Stimulated activated CD4-positive, alpha-beta T cell treated with anti-CD3 and anti-CD28 coated beads, Interleukin-2, amount 100 ng/mL, for 4 hours (primary cell): ENCODE results near the gene RPUSD1.
"Not testable (repeated sequence)": the region's sequence is repeated elsewhere in the genome, so short reads cannot be mapped to it uniquely, and the experiment has no call there.

ENCODE experiments used
- DNase-seq: peaks from one replicate; pipeline ENCODE4 v3.0.0-alpha.2; 2020; ENCODE audit warnings: low read depth

RPUSD1 gene

DNA sequence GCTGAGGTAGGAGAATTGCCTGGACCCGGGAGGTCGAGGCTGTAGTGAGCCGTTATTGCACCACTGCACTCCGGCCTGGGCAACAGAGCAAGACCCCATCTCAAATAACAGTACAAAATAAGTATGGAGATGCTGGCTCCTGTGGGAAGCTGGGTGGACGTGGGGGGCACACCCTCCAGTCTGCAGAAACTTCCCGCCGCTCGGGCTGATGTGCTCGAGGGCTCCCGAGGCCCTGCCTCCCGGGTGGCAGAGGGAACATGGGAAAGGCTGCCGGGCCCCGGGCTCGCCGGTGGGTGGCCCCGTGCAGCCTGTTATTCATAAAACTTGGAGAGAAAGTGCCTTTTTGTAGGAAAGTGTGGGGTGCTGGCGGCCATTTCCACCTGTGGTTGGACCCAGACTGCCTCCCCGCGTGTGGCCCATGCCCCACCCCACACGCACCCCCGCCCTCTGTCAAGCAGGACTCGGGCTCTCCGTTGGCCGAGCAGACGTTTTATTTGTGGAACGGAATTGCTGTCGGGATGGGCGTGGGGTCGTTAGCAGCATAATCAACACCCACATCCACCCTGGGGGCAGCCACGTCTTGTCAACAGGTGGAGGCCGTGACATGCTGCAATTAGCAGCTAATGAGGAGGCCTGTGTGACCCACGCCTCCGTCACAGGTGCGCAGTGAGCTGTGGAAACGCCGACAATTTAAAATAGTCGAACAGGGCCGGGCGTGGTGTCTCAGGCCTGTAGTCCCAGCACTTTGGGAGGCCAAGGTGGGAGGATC, 40.0 kb downstream of the RPUSD1 start:
- no peak for DNase-seq

DNA sequence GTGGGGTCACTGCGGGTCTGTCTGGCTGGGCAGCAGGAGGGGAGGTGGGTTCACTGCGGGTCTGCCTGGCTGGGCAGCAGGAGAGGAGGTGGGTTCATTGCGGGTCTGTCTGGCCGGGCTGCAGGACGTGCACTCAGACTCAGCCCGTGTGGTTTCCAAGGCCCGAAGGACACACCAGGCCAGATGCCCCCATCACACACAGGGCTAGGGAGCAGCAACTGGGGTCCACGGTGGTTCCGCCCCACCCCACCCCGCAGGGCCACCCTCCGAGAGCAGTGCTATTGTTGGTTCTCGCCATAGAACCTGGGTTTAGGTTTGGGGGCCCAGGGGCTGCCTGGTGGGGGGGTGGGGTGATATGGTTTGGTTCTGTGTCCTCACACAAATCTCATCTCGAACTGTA, 41.5 kb downstream of the RPUSD1 start:
- no peak for DNase-seq

DNA sequence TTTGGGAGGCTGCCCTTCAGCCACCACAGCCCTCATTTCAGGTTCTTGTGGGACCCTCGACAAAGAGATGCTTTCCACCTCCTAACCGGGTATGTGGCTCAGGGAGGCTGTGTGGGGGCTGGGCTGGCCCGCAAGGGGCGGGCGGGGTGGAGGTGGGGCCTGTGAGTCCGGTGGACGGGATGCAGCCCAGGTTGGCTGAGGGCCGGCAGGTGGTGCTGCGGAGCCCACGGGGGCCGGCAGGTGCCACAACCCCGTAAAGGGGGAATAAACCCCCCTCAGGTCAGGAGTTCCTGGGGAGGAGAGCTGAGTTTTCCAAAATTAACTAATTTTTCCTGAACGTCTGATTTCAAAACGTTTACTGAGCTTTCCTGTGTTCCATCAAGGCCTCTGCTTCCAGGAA, 42.4 kb downstream of the RPUSD1 start:
- no peak for DNase-seq

DNA sequence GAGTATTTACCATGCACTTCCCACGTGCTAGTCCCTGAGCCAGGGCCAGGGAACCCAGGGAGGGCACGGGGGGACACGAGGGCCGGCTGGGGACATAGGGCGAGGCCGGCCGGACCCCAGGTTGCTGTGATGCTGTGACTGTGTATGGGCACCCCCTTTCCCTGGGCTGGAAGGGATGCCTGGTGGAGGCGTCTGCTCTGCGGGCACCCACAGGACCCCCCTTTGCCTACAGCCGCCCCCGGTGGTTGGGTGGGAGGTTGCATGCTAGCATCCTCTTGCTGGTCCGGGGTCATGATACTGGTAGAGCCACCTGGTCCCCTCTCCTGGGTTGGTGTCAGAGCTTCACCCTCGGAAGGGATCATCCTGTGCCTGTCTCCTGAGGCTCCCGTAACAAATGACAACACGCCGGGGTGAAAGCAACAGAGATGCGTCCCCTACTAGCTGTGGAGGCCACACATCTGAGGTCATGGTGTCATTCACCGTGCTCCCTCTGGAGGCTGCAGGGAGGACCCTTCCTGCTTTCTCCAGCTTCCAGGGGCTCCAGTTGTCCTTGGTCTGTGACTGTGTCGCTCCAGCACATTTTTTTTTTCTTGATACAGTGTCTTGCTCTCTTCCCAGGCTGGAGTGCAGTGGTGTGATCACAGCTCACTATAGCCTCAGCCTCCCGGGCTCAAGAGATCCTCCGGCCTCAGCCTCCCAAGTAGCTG, 44.2 kb downstream of the RPUSD1 start:
- no peak for DNase-seq

GRCh38 chr16:742894-743293, 45.3 kb downstream of the RPUSD1 start:
- DNase-seq: not testable (repeated sequence)

DNA sequence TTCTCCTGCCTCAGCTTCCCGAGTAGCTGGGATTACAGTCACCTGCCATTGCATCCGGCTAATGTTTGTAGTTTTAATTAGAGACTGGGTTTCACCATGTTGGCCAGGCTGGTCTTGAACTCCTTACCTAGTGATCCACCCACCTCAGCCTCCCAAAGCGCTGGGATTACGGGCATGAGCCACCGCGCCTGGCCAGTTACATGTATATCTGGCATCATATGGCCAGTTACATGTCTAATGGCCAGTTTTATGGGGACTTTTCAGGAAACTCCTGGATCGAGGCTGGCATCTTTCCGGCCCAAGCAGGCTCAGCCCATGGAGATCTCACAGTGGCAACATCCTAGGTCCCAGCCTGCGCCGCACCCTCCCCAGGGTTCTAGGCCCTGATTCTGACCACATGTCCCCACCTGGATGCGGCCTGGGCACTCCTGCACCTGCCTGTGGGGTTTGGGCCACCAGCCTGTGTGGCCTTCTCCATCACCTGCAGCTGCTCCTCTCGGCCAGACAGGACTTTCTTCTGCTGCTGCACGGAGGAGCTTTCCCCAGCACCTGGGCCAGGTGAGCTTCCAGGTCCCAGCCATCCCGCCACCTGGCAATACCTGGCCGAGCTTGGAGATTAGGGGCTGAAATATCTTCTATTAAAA, 46.1 kb downstream of the RPUSD1 start:
- DNase-seq: no peak

DNA sequence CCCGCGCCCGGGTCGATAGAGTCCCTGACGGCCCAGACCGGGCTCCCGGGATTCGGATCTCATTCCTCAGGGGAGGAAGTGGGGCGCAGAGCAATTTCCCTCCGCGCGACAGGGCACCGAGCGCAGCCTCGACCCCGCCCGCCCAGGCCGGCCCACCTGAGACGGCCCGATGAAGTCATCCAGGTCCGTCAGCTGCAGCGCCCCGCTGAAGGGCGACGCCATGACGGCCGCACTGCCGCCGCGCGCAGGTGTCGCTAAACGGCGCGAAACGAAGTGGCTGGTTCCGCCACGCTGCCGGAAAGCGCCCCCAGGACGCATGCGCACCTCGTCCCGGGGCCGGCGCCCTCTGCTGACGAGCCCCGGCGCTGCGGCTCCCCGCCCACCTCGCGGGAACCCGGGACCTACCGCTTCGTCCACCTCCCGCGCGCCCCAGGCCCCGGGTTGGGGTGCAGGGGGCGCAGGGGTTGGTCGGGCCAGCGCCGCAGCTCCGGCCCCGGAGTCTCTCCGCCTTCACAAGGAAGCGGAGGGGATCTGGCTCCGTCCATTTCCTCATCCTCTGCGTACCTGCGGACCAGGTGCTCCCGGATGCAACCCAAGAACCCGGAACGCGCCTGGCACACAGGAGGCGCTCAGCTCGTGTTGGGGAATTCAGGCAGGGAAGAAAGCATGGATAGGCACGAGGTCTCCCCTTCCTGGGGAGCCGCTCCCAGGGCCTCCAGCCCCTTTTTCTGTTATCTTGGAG, 47.2 kb downstream of the RPUSD1 start, which contains the start of gene CIAO3:
TSS of gene CIAO3 (minus strand) at position 234 of the 742 bp plus-strand sequence. CDS start at position 222, 12 bp downstream.
- DNase-seq: peak; percentile 86

- DNase-seq: no peak
Observed at GRCh38 chr16:740459-740763, 47.8 kb downstream of the RPUSD1 start.

DNA sequence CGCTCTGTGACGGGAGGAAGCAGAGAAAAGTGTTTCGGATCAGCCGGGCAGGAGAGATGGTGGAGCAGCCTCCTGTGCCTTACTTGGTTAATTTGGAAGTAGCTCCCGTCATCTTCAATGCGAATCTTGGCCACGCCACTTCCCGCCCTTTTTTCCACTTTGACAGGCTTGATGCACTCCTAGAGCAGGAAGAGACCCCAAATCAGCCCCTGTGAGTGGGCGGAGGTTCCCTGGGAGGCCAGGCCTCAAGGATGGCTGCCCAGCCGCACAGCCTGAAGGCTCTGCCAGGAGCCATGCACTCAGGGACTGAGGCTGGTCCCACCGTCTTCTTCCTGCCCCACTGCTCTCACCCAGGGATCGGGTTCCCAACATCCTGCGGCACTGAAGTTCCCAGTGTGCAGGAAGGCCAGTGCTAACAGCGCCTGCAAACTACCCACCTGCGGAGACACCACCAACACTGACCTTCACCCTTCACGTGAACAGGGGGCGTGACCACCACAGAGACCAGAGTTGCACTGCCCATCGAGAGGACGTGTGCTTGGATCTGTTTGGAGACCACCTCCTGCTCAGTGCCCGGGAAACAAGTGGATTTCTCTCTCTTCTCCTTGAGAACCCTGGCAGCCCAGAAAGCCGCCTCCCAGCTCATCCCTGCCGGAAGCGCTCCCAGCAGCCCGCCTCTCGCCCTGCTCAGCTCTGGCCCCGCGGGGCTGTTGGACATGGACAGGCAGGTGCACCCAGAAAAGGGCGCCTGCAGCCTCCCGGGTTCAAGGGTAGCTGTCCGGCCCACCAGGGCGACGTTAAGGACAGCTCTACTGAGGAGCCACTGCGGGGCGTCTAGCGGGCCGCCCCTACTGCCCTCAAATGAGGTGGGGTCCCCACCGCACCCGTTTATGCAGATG, 48.4 kb downstream of the RPUSD1 start:
- DNase-seq: no peak

GRCh38 chr16:736936-737481, 51.2 kb downstream of the RPUSD1 start:
- no peak for DNase-seq

GRCh38 chr16:735982-736453, 52.2 kb downstream of the RPUSD1 start:
- no peak for DNase-seq

- no peak for DNase-seq
Observed at GRCh38 chr16:734981-735881, 53.0 kb downstream of the RPUSD1 start.
